Ovary (tissue), 9 donors: Measurements from ENCODE around the gene HIVEP3. TPM values are rescaled to one million over a fixed set of nuclear protein-coding genes. Genes with fewer than 3 reads are reported as not detected.

Experiments
- DNase-seq, 5 donors: peaks; one replicate each; pipeline ENCODE4 v3.0.0-alpha.2; 2019 to 2020
- H3K27ac ChIP-seq, 2 donors: fragments of 200-600 bp; one replicate each; pipeline versions ENCODE4 v1.5.1 to v1.8.0; 2019 to 2022
- H3K27me3 ChIP-seq: fragments of 200-600 bp; one replicate; pipeline ENCODE4 v1.8.0; 2022
- H3K36me3 ChIP-seq: fragments of 200-600 bp; sonication (generic); one replicate; pipeline ENCODE4 v1.5.1; 2019
- H3K4me1 ChIP-seq: one replicate; pipeline ENCODE4 v1.8.1; 2013; ENCODE audit warnings: mild to moderate bottlenecking, moderate library complexity; ENCODE audit not compliant: insufficient read depth
- H3K4me3 ChIP-seq: fragments of 200-600 bp; sonication (generic); one replicate; pipeline ENCODE4 v1.5.1; 2017
- H3K9me3 ChIP-seq, 2 donors: fragments of 200-600 bp in 1 of 2; sonication (generic) in 1 of 2; one replicate each; pipeline versions ENCODE4 v1.5.1 to v1.8.1; 2013 to 2019; ENCODE audit warnings: mild to moderate bottlenecking in 1 of 2, moderate library complexity in 1 of 2
- EP300 ChIP-seq: sonication (generic); formaldehyde crosslinking; IDR thresholded peaks from one replicate; pipeline ENCODE4 v1.6.1; 2017; ENCODE audit warnings: antibody characterized with exemption
- POLR2A ChIP-seq: fragments of 450-650 bp; IDR thresholded peaks from one replicate; pipeline ENCODE4 v1.6.1; 2017; ENCODE audit warnings: antibody characterized with exemption, mild to moderate bottlenecking, moderate library complexity
- WGBS, 3 donors: extraction: QIAGEN DNeasy Blood & Tissue Kit in 1 of 3; methylation state at CpG; one replicate each; pipeline versions ENCODE4 v1.1.5 to v1.1.7; 2013 to 2017; 5-methylcytosine and 5-hydroxymethylcytosine counted together
- intact Hi-C, 4 donors: fragments of 100-400 bp; cut with DNase I; formaldehyde crosslinking; loops; one replicate each; pipeline versions ENCODE4 v1.11.0 to v1.15.1; 2022 to 2023
- polyA plus RNA-seq, 2 donors: library from polyadenylated mRNA; stranded (reverse); fragments of 200-250 nt in 1 of 2; fragments of 350-450 nt in 1 of 2; fragmentation: Illumina TruSeq in 1 of 2; extraction: RNeasy Lipid Tissue Mini Kit (QIAGEN cat#74804) in 1 of 2; gene quantifications; one replicate each; pipeline ENCODE4 v1.2.3, GENCODE V29; 2013 to 2014
- total RNA-seq, 7 donors: library from RNA; depleted of rRNA in 2 of 7; stranded (reverse); fragments of >200 nt in 2 of 7; fragmentation: NEBNext Ultra II Directional in 3 of 7; extraction: Animal tissue kit (Norgen Biotek cat#: 25700) in 3 of 7; gene quantifications; one replicate each; pipeline versions ENCODE4 v1.1.0 to v1.2.4, GENCODE V29; 2016 to 2023
- TF ChIP-seq, protein P1 (sequence below), 3 donors: fragments of 450-650 bp in 2 of 3; fragments of 200-600 bp in 1 of 3; IDR thresholded peaks; one replicate each; pipeline versions ENCODE4 v1.5.1 to v1.8.0; 2016 to 2022; ENCODE audit warnings: antibody characterized with exemption in 3 of 3, mild to moderate bottlenecking in 1 of 3
- donor health status: DM: no; HTN: no; CAD: no; lungs with moderate emphysema.
- donor health status: DM: no; HTN: no; CAD: no.
- donor health status: Bipolar disorder and iron deficiency.
- donor health status: DM: yes; HTN: yes; CAD: no.
- donor health status: DM: no; HTN: no; CAD: no.
- donor health status: DM: yes; HTN: yes; CAD: no.

HIVEP3 gene
- total and polyA plus RNA-seq, 9 donors, result 3.0 to 7.5 (median 5.2) TPM

DNA sequence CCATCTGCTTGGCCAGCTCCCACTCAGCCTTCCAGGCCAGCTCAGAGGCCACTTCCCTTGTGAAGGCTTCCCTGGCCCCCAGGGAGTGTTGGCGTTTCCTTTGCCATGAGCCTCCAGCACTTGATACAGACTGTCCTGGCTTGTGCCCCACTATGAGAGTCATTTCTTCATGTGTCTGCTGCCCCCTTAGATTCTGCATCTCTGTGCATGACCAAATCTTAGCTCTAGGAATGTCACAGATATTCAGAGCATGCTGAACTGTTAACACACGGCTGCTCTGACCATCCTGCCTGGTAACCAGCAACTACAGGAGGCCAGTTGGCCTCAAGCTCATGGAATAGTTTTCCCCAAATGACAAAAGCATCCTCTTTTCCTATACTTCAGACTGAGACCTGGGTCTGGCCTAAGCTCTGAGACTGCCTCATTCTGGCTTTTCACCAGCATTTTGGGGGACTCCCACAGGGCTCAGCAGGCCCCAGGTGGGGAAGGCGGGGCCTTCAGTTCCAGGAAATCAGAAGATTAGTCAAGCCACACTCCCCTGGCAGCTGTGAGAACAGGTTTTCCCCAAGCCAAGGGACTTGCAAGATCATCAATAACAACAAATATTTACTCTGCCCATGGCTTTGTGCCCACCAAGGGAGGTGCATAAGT, 251.6 kb downstream of the HIVEP3 start:
- intact Hi-C loops, result no loop called here
- no peaks in the 10 kb centered on the region for H3K9me3 ChIP-seq
- peaks cover 5% of the 10 kb centered on the region for H3K4me1 ChIP-seq
- H3K4me3 ChIP-seq, result no peak overlapping the region
- 73 to 87% (median 84%) methylated on average over 3 of the region's 3 CpGs for WGBS, 3 donors
- no peaks in the 10 kb centered on the region for H3K36me3 ChIP-seq
- H3K27ac ChIP-seq, result no peak overlapping the region
- H3K27me3 ChIP-seq, result no peaks in the 10 kb centered on the region
- DNase-seq, result no peak
- TF ChIP-seq, protein P1, sequence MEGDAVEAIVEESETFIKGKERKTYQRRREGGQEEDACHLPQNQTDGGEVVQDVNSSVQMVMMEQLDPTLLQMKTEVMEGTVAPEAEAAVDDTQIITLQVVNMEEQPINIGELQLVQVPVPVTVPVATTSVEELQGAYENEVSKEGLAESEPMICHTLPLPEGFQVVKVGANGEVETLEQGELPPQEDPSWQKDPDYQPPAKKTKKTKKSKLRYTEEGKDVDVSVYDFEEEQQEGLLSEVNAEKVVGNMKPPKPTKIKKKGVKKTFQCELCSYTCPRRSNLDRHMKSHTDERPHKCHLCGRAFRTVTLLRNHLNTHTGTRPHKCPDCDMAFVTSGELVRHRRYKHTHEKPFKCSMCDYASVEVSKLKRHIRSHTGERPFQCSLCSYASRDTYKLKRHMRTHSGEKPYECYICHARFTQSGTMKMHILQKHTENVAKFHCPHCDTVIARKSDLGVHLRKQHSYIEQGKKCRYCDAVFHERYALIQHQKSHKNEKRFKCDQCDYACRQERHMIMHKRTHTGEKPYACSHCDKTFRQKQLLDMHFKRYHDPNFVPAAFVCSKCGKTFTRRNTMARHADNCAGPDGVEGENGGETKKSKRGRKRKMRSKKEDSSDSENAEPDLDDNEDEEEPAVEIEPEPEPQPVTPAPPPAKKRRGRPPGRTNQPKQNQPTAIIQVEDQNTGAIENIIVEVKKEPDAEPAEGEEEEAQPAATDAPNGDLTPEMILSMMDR (IDR thresholded peaks at IDR 0.05), result no peak
- TF ChIP-seq EP300 (no peak), POLR2A (no peak)

DNA sequence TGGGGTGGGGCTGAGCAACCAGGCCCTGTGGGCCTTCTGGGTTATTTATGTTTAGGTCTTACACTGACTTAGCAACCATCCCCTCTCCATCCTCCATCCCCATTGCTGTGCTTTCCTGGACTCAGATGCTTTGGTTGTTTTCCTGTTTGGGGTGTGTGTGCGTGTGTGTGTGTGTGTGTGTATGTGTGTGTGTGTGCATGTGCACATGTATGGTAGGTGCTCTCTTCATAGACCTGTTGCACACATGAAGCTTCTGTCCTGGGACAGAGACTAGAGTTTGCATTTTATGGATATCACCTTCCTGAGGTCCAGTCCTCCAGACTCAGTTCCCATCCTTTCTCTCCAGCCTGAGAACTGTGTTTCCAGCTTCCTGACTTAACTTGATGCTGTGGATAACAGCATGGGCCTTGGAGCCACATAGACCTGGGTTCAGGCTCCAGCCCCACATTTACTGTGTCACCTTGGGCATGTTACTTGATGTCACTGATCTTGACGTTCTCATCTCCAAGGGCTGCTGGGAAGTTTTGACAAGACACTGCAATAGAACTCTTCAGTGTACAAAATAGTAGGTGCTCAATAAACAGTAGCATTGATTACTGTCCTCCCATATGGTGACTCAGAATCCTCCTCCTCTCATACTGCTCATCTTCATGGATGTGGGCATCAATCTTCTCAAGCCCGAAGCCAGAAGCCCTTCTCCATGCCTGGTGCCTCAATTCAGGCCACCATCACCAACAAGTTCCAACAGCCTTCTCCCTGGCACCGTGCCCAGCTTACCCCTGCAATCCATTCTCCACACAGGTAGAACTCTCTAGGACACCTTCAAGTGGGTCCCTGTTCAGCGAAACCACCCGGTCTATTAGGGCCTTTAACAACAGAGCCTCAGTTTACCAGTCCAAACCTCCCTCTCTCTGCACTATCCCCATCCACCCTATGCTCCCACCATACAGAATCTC, 252.5 kb downstream of the HIVEP3 start:
- no peak overlapping the region for H3K4me3 ChIP-seq
- H3K4me1 ChIP-seq, result peaks cover 9% of the 10 kb centered on the region
- intact Hi-C loops, result no loop called here
- H3K27ac ChIP-seq, result no peak overlapping the region
- no peaks in the 10 kb centered on the region for H3K27me3 ChIP-seq
- H3K9me3 ChIP-seq, result no peaks in the 10 kb centered on the region
- DNase-seq, result no peak
- no peaks in the 10 kb centered on the region for H3K36me3 ChIP-seq
- TF ChIP-seq POLR2A, result no peak
- TF ChIP-seq, protein P1 (IDR thresholded peaks at IDR 0.05), result no peak
- WGBS, 3 donors, result 83 to 94% (median 94%) methylated on average over 6 of the region's 6 CpGs

DNA sequence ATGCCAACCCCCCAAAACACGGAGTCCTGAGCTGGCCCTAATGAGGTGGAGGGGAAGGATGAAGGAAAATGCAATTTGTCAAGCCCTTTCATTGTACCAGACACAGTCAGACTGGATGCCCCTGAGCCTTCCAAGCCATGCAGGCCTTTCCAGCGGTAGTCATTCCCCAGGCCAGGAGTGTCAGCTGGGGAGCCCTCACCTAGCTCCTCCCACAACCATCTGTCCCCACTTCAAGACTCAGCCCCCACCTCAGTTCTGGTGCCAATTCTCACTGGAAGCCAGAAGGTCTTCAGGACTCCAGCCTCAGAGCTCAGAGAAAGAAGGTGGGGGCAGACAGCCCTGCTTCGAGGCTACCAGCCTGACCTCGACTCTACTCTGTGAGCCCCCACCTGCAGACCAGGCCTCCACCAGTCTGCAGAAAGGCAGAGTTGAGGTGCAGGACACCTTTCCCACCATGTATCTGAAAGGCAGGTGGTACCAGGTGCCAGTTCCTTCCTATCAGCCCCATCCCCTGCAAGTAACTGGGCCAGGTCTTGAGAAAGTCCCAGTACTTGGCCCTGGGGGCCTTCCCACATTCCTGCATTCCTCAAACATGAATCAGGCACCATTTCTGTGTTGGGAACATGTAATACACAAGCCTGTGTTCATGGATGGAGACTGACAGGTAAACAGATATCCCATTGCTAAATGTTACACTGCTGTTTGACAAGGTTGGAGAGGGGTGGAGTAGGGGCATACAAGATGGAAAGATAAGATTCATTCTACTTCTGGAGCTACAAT, 253.7 kb downstream of the HIVEP3 start:
- H3K9me3 ChIP-seq, result no peaks in the 10 kb centered on the region
- H3K4me1 ChIP-seq, result peaks cover 9% of the 10 kb centered on the region
- no peak overlapping the region for H3K4me3 ChIP-seq
- intact Hi-C loops, result no loop called here
- WGBS, 3 donors, result 68 to 90% (median 76%) methylated on average over 4 of the region's 4 CpGs
- TF ChIP-seq EP300 (no peak), POLR2A (no peak)
- TF ChIP-seq, protein P1 (IDR thresholded peaks at IDR 0.05), result no peak
- H3K27me3 ChIP-seq, result no peaks in the 10 kb centered on the region
- peak in 1 of 5 donors; percentile 36 for DNase-seq
- no peaks in the 10 kb centered on the region for H3K36me3 ChIP-seq
- no peak overlapping the region for H3K27ac ChIP-seq

DNA sequence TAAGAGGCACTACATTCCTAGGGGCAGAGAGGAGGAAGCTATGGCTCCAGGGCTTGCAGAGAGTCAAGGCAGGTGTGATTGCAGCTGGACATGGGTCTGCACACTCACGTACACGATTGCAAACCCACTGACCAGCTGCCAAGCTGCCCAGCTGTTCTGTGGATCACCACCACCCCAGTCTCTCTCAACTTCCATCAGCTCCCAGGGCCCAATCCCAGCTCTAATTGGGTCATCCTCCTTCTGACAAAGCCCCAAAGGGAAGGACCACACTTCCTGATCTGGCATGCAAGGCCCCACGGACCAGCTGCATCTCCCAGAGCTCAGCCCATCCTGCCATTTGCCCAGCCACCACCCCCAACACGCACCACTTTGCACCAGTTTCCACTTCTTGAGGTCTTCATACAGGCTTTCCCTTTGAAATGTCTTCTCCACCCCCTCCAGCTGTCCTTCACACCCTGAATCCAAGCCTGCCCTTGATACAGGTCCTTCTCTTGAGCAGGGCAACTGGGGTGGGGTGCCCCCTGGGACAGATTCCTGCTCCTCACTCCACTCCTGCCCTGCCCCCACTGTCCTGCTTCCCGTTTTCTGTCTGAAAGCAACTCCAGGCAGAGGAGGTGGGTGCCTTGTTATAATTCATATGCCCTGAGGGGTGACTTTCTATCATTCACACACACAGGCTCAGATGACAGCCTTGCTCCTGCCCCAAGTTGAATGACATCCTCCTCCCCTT, 254.9 kb downstream of the HIVEP3 start:
- no peaks in the 10 kb centered on the region for H3K27me3 ChIP-seq
- H3K9me3 ChIP-seq, result no peaks in the 10 kb centered on the region
- H3K4me1 ChIP-seq, result peaks cover 9% of the 10 kb centered on the region
- H3K4me3 ChIP-seq, result no peak overlapping the region
- TF ChIP-seq, protein P1 (IDR thresholded peaks at IDR 0.05), result no peak
- no peak for TF ChIP-seq EP300
- 76 to 92% (median 90%) methylated on average over 5 of the region's 5 CpGs for WGBS, 3 donors
- intact Hi-C loops, result no loop called here
- no peaks in the 10 kb centered on the region for H3K36me3 ChIP-seq
- no peak for DNase-seq
- H3K27ac ChIP-seq, result no peak overlapping the region
